Stimulated activated CD4-positive, alpha-beta T cell treated with anti-CD3 and anti-CD28 coated beads, Interleukin-2, amount 100 ng/mL, for 24 hours (primary cell): ENCODE measurements around the gene CUX1.

Source experiments
- DNase-seq, 2 donors: peaks; one replicate each; pipeline ENCODE4 v3.0.0-alpha.2; 2020

CUX1 gene

GRCh38 chr7:102282465-102283362 is 465.3 kb downstream of the CUX1 start:
- no peak for DNase-seq

DNA sequence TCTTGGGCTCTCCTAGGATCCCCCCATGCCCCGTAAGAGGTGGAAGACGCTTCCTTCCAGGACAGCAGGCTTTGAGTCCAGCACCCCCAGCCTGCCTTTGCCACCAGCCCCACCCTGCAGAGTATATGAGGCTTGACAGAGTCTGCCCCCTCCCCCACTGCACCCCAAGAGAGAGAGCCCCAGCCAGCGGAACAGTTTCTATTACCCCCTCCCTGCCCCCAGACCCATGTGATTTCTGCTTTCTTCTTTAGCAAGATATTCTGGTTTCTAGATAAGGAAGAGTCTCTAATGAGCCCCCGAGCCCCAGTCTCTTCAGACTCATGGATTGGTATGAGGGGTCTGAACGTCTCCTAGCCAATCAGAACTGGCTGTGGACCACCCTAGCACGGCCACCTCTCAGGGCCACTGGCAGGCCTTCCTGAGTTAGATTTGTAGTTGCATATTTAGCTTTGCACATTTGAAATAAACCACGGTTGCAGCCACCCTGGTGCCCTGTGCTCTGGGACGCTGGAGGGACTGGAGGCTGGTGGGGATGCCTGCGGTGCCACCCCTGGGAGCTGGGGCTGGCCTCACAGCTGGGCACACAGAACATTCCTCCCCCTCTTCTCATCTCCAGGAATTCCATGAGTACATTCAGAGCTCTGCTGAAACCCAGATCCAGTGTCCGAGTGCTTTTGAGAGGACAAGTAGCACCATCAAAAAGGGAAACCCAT is 466.2 kb downstream of the CUX1 start:
- DNase-seq = no peak

DNA sequence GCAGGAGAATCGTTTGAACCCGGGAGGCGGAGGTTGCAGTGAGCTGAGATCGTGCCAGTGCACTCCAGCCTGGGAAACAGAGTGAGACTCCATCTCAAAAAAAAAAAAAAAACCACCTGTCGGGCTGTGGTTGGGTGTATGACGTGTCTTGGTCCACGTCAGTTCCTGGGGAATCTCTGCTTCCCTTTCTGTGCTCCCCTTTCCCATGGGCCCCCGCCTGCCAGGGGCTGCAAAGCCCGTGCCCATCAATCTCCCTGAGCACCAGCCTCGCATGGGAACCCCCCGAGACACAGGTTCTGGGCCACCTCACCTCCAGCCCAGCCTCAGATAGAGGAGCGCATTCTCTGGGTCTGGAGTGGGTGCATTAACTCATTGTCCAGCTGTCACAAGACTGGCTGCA is 467.0 kb downstream of the CUX1 start:
- no peak for DNase-seq

DNA sequence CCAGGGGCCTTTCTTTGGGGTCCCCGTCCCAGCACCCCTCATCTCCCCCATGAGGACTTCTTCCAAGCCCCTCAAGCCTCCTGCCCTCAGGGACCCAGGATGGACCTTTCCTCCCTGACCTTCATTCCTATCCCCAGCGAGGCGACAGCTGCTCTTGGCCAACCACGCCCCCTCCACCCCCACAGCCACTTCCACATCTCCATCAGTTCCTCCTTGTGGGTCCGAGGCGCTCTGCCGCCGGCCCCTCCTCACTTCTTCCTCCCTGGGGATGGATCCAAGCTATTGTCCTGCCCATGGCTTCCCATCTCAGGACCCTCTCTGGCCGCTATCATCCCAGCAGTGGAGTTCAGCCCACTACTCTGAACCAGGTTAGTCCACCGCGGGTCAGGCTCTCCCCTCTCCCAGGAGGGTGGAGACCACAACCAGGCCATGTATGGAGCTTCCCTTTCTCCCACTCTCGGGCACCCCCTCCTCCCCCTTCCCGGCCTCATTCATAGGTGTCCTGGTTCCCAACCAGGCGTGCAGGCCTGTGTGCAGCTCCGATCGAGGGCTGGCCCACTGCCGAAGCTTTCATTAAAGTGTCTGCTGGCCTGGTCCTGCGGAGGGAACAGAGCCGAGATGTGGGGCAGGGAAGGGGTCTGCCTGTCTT is 467.6 kb downstream of the CUX1 start:
- no peak for DNase-seq

- no peak for DNase-seq
Observed at GRCh38 chr7:102285540-102286236, 468.3 kb downstream of the CUX1 start.

DNA sequence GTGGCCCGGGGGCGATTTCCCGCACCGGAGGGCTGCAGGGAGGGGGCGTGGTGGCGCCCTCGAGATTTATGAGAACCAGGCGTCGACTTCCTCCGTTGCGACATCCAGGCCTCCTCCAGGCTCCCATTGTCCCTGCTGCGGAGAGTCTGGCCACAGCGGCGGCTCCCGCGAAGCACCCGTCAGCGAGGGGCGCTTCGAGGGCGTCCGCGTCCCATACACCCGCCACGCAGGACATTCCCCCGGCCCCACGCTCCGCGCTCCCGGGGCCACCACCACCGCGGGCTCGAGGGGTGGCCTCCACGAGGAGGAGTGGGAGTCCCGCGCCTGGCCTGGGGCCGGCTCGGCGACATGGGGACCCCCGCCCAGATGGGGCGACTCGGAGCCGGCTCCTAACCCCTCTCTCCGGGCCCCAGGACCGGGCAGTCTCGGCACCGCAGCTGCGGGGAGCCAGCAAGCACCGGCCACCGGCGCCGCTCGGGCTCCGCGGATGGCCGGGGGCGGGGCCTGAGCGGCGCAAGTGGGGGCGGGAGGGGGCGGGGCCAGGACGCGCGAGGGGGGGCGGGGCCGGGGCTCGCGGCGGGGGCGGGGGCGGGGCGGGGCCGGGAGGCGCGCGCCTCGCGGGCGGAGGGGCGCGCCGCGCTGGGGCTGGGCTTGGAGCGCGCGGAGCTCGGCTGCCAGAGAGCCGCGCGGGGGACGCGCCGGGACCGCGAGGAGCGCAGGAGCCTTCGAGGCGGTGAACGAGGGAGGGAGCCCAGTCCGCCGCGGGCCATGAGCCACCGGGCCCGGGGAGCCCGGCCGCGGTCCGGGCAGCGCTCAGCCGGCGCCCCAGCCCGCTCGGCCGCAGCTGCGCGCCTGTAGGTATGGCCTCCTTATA is 469.0 kb downstream of the CUX1 start, which contains the start of gene SH2B2:
Gene SH2B2 (plus strand): TSS at position 632 of the 874 bp plus-strand sequence. CDS start 13,683 bp downstream, outside the sequence.
- peak; percentile 36 to 42 for DNase-seq

DNA sequence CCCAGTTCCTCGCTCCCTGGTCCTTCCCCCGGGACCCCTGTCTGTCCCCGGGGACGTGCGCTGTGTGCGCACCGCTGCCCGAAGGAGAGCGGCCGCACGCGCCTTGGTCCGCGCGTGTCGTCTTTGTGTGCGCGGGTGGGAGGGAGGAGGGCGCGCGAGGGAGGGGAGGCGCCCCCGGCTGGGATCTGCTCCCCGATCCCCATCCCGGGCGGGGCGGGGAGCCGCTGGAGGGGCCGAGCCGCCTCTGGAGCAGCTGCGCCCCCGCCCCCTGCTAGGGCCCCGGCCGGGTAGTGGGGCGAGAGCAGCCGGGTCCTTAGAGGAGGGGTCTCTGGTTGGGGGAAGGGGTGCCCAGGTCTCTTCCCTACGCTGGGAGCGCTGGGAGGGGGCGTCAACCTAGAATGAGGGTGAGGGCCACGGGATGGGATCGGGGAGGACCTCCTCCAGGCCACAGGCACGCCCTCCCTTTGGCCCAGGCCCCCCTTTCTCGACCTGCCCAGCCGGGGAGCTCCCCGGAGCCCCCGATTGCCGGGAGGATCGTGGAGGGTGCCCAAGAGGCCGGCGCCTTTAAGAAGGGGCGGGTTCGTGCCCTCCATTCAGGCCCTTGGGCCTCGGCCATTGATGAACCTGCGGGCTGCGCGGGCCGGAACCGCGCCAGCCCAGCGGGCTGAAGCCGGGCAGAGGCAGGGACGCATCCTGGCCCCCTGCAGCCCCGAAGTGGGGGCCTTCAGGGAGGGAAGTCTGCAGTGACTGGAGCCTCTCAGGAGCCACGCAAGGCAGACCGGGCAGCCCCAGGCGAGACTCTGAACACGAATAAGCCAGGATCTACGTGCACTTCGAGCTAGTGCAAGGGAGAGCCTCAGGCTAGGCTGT is 469.9 kb downstream of the CUX1 start:
- DNase-seq = peak; percentile 24 to 29

DNA sequence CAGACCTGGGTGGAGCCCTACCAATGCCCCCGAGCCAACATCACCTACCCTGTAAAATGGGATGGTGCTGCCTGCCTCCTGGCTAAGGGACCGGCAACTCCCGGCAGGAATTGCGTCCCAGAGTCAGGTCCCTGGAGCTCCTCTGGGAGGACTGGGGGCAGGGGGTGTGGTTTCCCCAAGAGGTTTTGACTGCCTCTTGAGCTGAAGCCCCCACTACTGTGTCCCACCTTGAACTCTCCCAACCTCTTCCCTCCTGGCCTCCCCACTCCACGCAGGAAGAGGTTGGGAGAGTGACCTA is 470.5 kb downstream of the CUX1 start:
- no peak for DNase-seq

- peak in 1 of 2 donors; percentile 24 for DNase-seq
Observed at GRCh38 chr7:102288285-102288930, 471.0 kb downstream of the CUX1 start.

- DNase-seq = no peak
Observed at GRCh38 chr7:102289057-102289456, 471.6 kb downstream of the CUX1 start.

DNA sequence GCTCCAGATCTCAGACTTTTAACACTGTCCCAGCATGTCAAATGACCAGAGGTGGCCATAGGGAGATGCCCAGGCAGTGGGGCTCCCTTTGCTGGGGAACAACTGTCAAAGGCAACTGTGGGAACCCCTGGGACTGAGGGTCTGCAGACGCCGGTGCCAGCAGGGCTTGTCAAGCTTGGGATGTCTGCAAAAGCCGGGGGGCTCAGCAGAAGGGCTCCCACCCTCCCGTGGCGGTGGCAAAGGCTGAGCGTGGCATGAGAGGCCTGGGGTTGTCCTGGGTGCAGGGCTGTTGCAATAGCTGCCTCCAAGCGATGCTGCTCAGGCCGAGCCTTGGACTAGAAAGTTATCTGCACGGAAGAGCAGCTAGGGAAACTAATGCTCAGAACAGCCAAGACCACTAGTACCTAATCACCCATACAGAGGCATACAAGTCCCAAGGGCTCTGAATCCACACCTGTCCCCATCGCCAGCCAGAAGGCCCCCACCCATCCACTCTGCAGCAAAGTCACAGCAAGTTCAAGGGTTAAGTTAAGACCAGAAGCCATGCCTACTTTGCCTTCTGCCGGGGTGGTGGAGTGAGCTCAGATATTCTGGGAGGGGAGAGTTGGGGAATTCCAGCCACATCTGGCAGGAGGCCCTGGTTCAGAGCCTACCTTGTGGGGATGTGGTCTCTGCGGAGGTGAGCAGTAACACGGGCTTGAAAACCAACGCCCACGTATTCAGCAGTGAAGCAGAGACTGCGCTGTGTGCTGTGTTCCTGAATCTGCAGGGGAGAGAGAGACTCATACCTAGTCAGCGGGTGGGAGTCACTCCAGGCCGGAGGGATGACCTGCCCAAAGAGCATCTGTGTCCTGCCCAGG is 473.9 kb downstream of the CUX1 start:
- peak in 1 of 2 donors; percentile 31 for DNase-seq

GRCh38 chr7:102291916-102292267 is 474.5 kb downstream of the CUX1 start:
- no peak for DNase-seq

DNA sequence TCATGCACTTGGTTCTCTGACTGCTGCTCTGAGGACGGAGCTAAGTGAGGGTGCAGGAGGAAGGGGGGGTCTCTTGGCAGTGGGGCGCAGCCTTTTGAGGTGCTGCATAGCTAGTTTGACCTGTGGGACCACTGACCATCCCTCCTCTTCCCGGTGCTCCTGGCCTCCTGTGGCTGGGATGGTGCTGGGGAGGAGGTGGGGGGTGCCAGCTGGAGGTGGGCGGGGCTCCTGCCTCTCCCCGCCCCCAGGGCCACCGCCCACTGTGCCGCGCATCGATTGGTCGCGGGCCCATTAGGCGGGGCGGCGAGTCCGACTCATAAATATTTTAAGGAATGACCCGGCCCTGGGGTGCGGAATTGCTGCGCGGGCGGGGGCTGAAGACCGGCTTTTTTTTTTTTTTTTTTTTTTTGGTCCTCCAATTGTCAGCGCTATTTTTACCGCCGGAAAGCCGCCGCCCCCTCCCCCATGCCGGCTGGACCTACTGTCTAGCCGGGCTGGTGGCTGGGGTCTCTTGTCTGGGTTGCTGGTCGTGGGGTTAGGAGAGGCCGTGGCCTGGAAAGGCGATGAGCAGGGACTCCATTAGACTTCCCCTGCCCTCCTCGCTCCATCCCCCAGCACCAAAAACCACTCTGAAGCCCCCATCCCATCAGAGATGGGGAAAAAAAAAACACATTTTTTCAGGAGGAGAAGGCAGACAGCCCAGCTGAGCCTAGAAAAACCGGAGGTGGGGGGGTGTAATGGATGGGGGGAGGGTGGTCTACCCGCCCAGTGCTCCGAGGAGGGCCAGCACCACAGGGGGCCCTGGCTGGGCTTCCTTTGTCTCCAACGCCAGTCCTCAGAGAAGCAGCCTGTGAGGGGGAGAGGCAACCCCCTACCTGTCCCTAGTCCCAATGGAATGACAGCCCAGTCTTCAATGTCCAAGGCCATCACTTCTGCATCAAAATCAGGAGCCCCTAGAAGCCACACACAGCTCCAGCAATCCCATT is 475.7 kb downstream of the CUX1 start:
- no peak for DNase-seq

GRCh38 chr7:102294589-102294988 is 477.2 kb downstream of the CUX1 start:
- no peak for DNase-seq

- DNase-seq = no peak
Observed at GRCh38 chr7:102295346-102296178, 478.1 kb downstream of the CUX1 start.

GRCh38 chr7:102296179-102296438 is 478.7 kb downstream of the CUX1 start:
- no peak for DNase-seq

GRCh38 chr7:102296514-102296913 is 479.1 kb downstream of the CUX1 start:
- no peak for DNase-seq
